ENCODE results near the gene SPECC1L.

DNA sequence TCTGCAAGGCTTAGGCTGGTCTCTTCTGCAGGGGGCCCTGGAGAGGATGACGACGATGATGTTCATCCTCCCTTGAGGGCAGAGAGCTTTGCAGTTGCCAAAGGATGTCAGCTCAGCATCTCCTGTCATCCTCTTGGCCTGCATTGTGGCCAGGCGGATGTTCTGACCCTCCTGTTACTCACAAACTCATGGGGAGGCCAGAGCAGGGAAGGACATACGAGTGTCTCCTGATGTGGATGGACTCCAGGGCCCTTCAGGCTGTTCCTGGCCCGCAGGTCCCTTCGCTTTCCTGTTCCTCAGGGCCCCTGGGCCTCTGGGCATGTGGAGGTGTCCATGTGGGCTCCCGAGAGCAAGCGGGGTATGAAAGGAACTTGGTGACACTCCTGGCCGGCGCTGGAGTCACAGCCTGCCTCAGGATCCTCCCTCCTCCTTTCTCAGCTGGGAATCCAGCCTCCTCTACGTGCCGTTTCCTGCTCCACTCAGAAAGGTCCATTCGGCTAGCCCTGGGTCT is 165.3 kb downstream of the SPECC1L start:
- no peak for TF ChIP-seq POLR2A (IDR thresholded peaks at IDR 0.05)
- TF ChIP-seq CTCF (IDR thresholded peaks at IDR 0.05), result no peak

Measured in stomach (tissue), 4 donors.